H7 (cell line): Measurements from ENCODE around the gene KANSL1. TPM values are rescaled to one million over a fixed set of nuclear protein-coding genes. Genes with fewer than 3 reads are reported as not detected.
"Not testable (repeated sequence)": the region's sequence is repeated elsewhere in the genome, so short reads cannot be mapped to it uniquely, and the experiment has no call there.

Experiments used
- DNase-seq: peaks from one replicate; pipeline ENCODE4 v3.0.0; 2012
- H3K27me3 ChIP-seq: 2 replicates; pipeline ENCODE4 v1.6.0; 2011; ENCODE audit warnings: mild to moderate bottlenecking, low read length; ENCODE audit not compliant: control insufficient read depth, insufficient read depth
- H3K36me3 ChIP-seq: replicated peaks from 2 replicates; pipeline ENCODE4 v1.5.1; 2011; ENCODE audit warnings: low read length; ENCODE audit not compliant: control insufficient read depth, insufficient read depth
- H3K4me3 ChIP-seq: 2 replicates; pipeline ENCODE4 v1.5.1; 2011; ENCODE audit warnings: low read depth, mild to moderate bottlenecking, control low read depth, low read length, moderate library complexity; ENCODE audit not compliant: insufficient read depth
- total RNA-seq: library from RNA; depleted of rRNA; stranded (reverse); fragments of >200 nt; shearing (Covaris generic); gene quantifications from 2 replicates; pipeline ENCODE4 v1.2.3, GENCODE V29; 2014

The KANSL1 gene
- total RNA-seq, 1 experiment from 2014 or later, result 35.2 TPM

- not testable (repeated sequence) for H3K36me3 ChIP-seq, DNase-seq
Measured at GRCh38 chr17:46111236-46111635, 82.0 kb downstream of the KANSL1 start.

GRCh38 chr17:46110219-46110618, 83.0 kb downstream of the KANSL1 start:
- no peaks in the 10 kb centered on the region for H3K27me3 ChIP-seq
- no peak for DNase-seq
- H3K36me3 ChIP-seq, result no peaks in the 10 kb centered on the region
- H3K4me3 ChIP-seq, result no peak overlapping the region

More at GRCh38 chr17:46111236-46111635, 82.0 kb downstream of the KANSL1 start:
- not testable (repeated sequence) for H3K27me3 ChIP-seq, H3K4me3 ChIP-seq

DNA sequence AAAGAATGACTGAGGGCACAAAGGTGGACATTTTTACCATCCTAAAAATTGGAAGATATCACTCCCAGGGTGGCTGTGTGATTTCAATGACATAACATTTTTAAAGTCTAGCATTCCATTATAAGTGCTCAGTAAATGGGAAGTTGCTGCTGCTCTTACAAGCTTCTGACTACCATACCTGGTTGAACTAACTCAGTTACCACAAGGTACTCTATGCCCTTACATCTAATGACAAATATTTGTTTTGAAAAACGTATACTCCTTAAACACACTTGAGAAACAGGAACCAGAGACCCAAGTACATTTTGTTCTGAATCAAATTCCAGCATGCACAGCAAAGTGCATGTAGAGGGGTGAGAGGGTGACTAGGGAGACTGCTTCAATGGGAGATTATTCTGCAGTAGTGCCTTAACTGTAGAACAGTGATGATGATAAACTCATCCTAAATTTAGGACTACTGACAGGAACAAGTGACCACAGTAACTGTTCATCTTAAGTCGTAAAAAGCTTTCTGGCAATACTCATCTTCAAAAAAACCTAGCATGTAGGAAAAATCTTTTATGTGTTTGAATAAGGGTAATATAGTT, 83.5 kb downstream of the KANSL1 start:
- H3K36me3 ChIP-seq, result no peaks in the 10 kb centered on the region
- no peak for DNase-seq
- no peak overlapping the region for H3K4me3 ChIP-seq
- no peaks in the 10 kb centered on the region for H3K27me3 ChIP-seq

DNA sequence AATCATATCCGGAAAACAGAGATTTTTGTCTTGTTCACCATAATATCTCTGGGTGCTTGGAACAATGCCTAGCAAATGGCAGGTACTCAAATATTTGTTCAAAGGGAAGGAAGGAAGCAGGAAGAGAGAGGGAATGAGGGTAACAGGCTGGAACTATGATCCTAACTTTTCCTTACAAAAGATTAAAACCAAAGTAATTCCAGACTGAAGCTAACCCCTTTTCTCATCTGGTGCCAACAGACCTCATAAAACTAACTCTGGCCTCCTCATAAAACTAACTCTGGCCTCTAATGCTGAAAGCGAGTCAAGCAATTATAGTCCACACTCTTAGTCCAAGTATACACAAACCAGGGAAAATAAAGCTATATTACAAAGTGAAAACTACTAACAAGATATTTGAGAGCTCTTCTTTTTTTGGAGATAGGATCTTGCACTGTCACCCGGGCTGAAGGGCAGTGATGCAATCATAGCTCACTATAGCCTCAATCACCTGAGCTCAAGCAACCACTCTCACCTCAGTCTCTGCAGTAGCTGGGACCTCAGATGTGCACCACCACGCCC, 84.6 kb downstream of the KANSL1 start:
- no peak for DNase-seq
- Histone ChIP-seq H3K4me3 (no peak overlapping the region), H3K27me3 (no peaks in the 10 kb centered on the region), H3K36me3 (no peaks in the 10 kb centered on the region)

- Histone ChIP-seq H3K4me3 (no peak overlapping the region), H3K36me3 (no peaks in the 10 kb centered on the region), H3K27me3 (no peaks in the 10 kb centered on the region)
- DNase-seq, result peak; percentile 22
Measured at GRCh38 chr17:46108120-46108519, 85.1 kb downstream of the KANSL1 start.

DNA sequence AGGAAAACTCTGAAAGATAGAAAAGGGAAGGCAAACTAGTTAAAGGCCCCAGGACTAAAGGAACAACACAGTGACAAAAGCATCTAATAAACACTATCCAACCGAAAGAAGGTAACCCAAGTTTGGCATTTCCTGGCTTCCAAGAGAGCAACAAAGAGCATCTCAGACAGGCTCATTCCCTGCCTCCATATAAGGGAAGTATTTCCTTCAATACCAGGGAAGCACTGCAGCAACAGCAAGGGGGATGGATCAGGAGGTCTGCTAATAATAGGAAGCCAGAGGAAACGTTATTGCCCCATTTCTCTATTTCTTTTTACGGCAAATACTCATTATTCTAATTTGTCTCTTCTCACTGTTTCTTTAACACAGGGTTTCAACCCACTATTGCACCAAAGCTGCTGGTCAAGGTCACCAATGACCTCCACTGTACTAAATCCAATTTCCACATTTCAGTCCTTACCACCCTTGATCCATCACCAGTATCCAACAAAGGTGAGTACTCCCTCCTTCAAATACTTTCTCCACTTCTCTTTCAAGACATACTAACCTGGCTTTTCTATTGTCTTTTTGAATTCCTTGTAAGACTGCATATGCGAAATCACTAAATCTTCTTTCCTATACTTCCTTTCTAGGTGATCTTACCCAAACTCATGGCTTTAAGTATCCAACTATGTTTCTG, 86.1 kb downstream of the KANSL1 start:
- H3K36me3 ChIP-seq, result no peaks in the 10 kb centered on the region
- peak; percentile 51 for DNase-seq
- no peaks in the 10 kb centered on the region for H3K27me3 ChIP-seq
- H3K4me3 ChIP-seq, result no peak overlapping the region

- not testable (repeated sequence) for H3K27me3 ChIP-seq, H3K4me3 ChIP-seq, H3K36me3 ChIP-seq, DNase-seq
Measured at GRCh38 chr17:46102806-46103205, 90.4 kb downstream of the KANSL1 start.

GRCh38 chr17:46101785-46102617, 91.2 kb downstream of the KANSL1 start:
- not testable (repeated sequence) for H3K27me3 ChIP-seq, DNase-seq, H3K36me3 ChIP-seq, H3K4me3 ChIP-seq

GRCh38 chr17:46100590-46100989, 92.6 kb downstream of the KANSL1 start:
- no peak for DNase-seq
- no peaks in the 10 kb centered on the region for H3K27me3 ChIP-seq

GRCh38 chr17:46099865-46100264, 93.4 kb downstream of the KANSL1 start:
- DNase-seq, result no peak
- no peaks in the 10 kb centered on the region for H3K27me3 ChIP-seq
- H3K36me3 ChIP-seq, result no peaks in the 10 kb centered on the region
- H3K4me3 ChIP-seq, result no peak overlapping the region

More at GRCh38 chr17:46100590-46100989, 92.6 kb downstream of the KANSL1 start:
- Histone ChIP-seq H3K36me3 (no peaks in the 10 kb centered on the region), H3K4me3 (no peak overlapping the region)

- Histone ChIP-seq H3K4me3 (no peak overlapping the region), H3K27me3 (no peaks in the 10 kb centered on the region), H3K36me3 (peaks cover 3% of the 10 kb centered on the region)
- no peak for DNase-seq
Measured at GRCh38 chr17:46097497-46097896, 95.7 kb downstream of the KANSL1 start.

- Histone ChIP-seq H3K36me3 (peaks cover 5% of the 10 kb centered on the region), H3K4me3 (no peak overlapping the region), H3K27me3 (no peaks in the 10 kb centered on the region)
- no peak for DNase-seq
Measured at GRCh38 chr17:46092991-46093390, 100.2 kb downstream of the KANSL1 start.

GRCh38 chr17:46090871-46091270, 102.4 kb downstream of the KANSL1 start:
- Histone ChIP-seq H3K27me3 (no peaks in the 10 kb centered on the region), H3K4me3 (no peak overlapping the region), H3K36me3 (peaks cover 5% of the 10 kb centered on the region)
- DNase-seq, result no peak

GRCh38 chr17:46089389-46089965, 103.8 kb downstream of the KANSL1 start:
- no peaks in the 10 kb centered on the region for H3K27me3 ChIP-seq
- peaks cover 5% of the 10 kb centered on the region for H3K36me3 ChIP-seq
- no peak overlapping the region for H3K4me3 ChIP-seq
- no peak for DNase-seq
